A549 (cell line): ENCODE results near the gene KDM4B. TPM values are rescaled to one million over a fixed set of nuclear protein-coding genes. Genes with fewer than 3 reads are reported as not detected.

Source experiments
- ATAC-seq, 2 experiments: fragments of 200-7000 bp in 1 of 2; fragments of >200 bp in 1 of 2; cut with Nextera tagmentation in 1 of 2; cut with Tn5 transposase in 1 of 2; 3 replicates each; pipeline versions ENCODE4 v1.8.0 to v1.9.1; 2018 to 2020; ENCODE audit warnings: mild to moderate bottlenecking in 1 of 2, moderate library complexity in 1 of 2
- CTCF ChIA-PET: fragments of 300-600 bp; sonication (Branson Sonifier 250); formaldehyde crosslinking; extraction: SDS; loops from one replicate; lab custom pipeline; 2021; ENCODE audit warnings: antibody characterized with exemption, inconsistent platforms; lab: Yijun Ruan, JAX
- POLR2A ChIA-PET: fragments of 350-600 bp; formaldehyde crosslinking; extraction: SDS; loops from one replicate; lab custom pipeline; 2021; ENCODE audit warnings: antibody characterized with exemption, inconsistent platforms; lab: Yijun Ruan, JAX
- DNase-seq, 2 experiments: peaks; one replicate each; pipeline versions ENCODE4 v3.0.0 to v3.0.0-alpha.2; 2011 to 2016; ENCODE audit warnings: low read depth in 1 of 2, low spot score in 1 of 2
- FAIRE-seq: peaks from 2 replicates; lab custom pipeline; 2011; peaks lifted over from hg19 to GRCh38; lab: Jason Lieb, UNC
- H3K27ac ChIP-seq, 2 experiments: fragments of >200 bp; sonication (Bioruptor Twin); formaldehyde crosslinking; 3 replicates each; pipeline ENCODE4 v1.5.1; 2016 to 2017
- H3K4me1 ChIP-seq: fragments of >200 bp; sonication (Bioruptor Twin); formaldehyde crosslinking; 3 replicates; pipeline ENCODE4 v1.6.1; 2016
- H3K4me2 ChIP-seq: fragments of >200 bp; sonication (Bioruptor Twin); formaldehyde crosslinking; 3 replicates; pipeline ENCODE4 v1.6.1; 2016
- H3K4me3 ChIP-seq: fragments of >200 bp; sonication (Bioruptor Twin); formaldehyde crosslinking; 3 replicates; pipeline ENCODE4 v1.5.1; 2016
- H3K9me3 ChIP-seq: fragments of >200 bp; sonication (Bioruptor Twin); formaldehyde crosslinking; 3 replicates; pipeline ENCODE4 v1.6.1; 2016
- BHLHE40 ChIP-seq: IDR thresholded peaks from 2 replicates; pipeline ENCODE4 v1.6.1; 2012; ENCODE audit warnings: low read depth, low read length, inconsistent platforms
- CEBPB ChIP-seq, 2 experiments: fragments of >200 bp in 1 of 2; sonication (Bioruptor Twin) in 1 of 2; formaldehyde crosslinking in 1 of 2; IDR thresholded peaks; 2 replicates each; pipeline ENCODE4 v1.6.1; 2012 to 2016
- CHD4 ChIP-seq: fragments of 200-600 bp; sonication (generic); IDR thresholded peaks from 2 replicates; pipeline ENCODE4 v1.6.1; 2016; ENCODE audit warnings: antibody characterized with exemption, mild to moderate bottlenecking, borderline replicate concordance
- EHF ChIP-seq: fragments of 250-450 bp; sonication (Bioruptor Pico); IDR thresholded peaks from 2 replicates; pipeline ENCODE4 v1.5.0; 2020; ENCODE audit warnings: mild to moderate bottlenecking
- FOSB ChIP-seq: fragments of 250-450 bp; sonication (Bioruptor Pico); IDR thresholded peaks from 2 replicates; pipeline ENCODE4 v1.5.0; 2020; ENCODE audit warnings: mild to moderate bottlenecking, moderate library complexity
- FOSL2 ChIP-seq, 2 experiments: fragments of 450-650 bp in 1 of 2; fragments of >200 bp in 1 of 2; sonication (Bioruptor Twin) in 1 of 2; formaldehyde crosslinking; IDR thresholded peaks; 2 replicates each; pipeline versions ENCODE4 v1.5.0 to v1.6.1; 2016 to 2020; ENCODE audit warnings: mild to moderate bottlenecking in 1 of 2, moderate library complexity in 1 of 2
- FOXS1 ChIP-seq: fragments of 250-450 bp; sonication (Bioruptor Pico); IDR thresholded peaks from 2 replicates; pipeline ENCODE4 v1.5.0; 2020; ENCODE audit warnings: mild to moderate bottlenecking, moderate library complexity
- HDAC2 ChIP-seq: fragments of 200-600 bp; sonication (generic); IDR thresholded peaks from 2 replicates; pipeline ENCODE4 v1.6.1; 2016
- HOXB5 ChIP-seq: fragments of 250-450 bp; sonication (Bioruptor Pico); IDR thresholded peaks from 2 replicates; pipeline ENCODE4 v1.5.0; 2020; ENCODE audit warnings: mild to moderate bottlenecking, moderate library complexity
- JUN ChIP-seq, 2 experiments: fragments of >200 bp; sonication (Bioruptor Twin); formaldehyde crosslinking; IDR thresholded peaks; 2 replicates in 1 of 2; 3 replicates in 1 of 2; pipeline ENCODE4 v1.6.1; 2016 to 2017
- JUNB ChIP-seq: fragments of >200 bp; sonication (Bioruptor Twin); formaldehyde crosslinking; IDR thresholded peaks from 2 replicates; pipeline ENCODE4 v1.6.1; 2016
- KDM5A ChIP-seq: fragments of 200-600 bp; sonication (generic); IDR thresholded peaks from 2 replicates; pipeline ENCODE4 v1.6.1; 2016; ENCODE audit warnings: antibody characterized with exemption, mild to moderate bottlenecking
- MAZ ChIP-seq: fragments of 150-350 bp; IDR thresholded peaks from 2 replicates; pipeline ENCODE4 v1.6.1; 2014; ENCODE audit warnings: antibody characterized with exemption, low read depth, low read length, borderline replicate concordance
- SREBF2 ChIP-seq: fragments of 450-650 bp; IDR thresholded peaks from 2 replicates; pipeline ENCODE4 v1.6.1; 2014; ENCODE audit warnings: mild to moderate bottlenecking, moderate library complexity
- TP53 ChIP-seq: fragments of 250-450 bp; sonication (Bioruptor Pico); IDR thresholded peaks from 2 replicates; pipeline ENCODE4 v1.5.0; 2021; ENCODE audit warnings: mild to moderate bottlenecking, moderate library complexity
- ZFP36 ChIP-seq: fragments of 450-650 bp; IDR thresholded peaks from 2 replicates; pipeline ENCODE4 v1.6.1; 2014; ENCODE audit warnings: borderline replicate concordance; ENCODE audit not compliant: partially characterized antibody
- ZSCAN20 ChIP-seq: fragments of 250-450 bp; sonication (Bioruptor Pico); IDR thresholded peaks from 2 replicates; pipeline ENCODE4 v1.8.0; 2022; ENCODE audit warnings: mild to moderate bottlenecking, moderate library complexity
- WGBS: methylation state at CpG from one replicate; pipeline ENCODE4 v1.1.6; 2017; ENCODE audit errors: missing lambda C conversion rate; 5-methylcytosine and 5-hydroxymethylcytosine counted together
- polyA plus RNA-seq, 4 experiments: library from polyadenylated mRNA; depleted of rRNA in 3 of 4; stranded (reverse); fragments of >200 nt; fragmentation: RNase III in 1 of 4; extraction: RNeasy Plus Mini Kit Qiagen cat#74134 plus additional on column Dnase treatment in 1 of 4; gene quantifications; 2 replicates in 3 of 4; 3 replicates in 1 of 4; pipeline ENCODE4 v1.2.3, GENCODE V29; 2011 to 2017
- TF ChIP-seq, protein P1 (sequence below): IDR thresholded peaks from 2 replicates; pipeline ENCODE4 v1.6.1; 2012
- TF ChIP-seq, protein P2 (sequence below): fragments of >200 bp; sonication (Bioruptor Twin); formaldehyde crosslinking; IDR thresholded peaks from 3 replicates; pipeline ENCODE4 v1.6.1; 2016
- TF ChIP-seq, protein P3 (sequence below): IDR thresholded peaks from 2 replicates; pipeline ENCODE4 v1.6.1; 2012
- TF ChIP-seq, protein P4 (sequence below): fragments of 250-450 bp; sonication (Bioruptor Pico); IDR thresholded peaks from 2 replicates; pipeline ENCODE4 v1.5.0; 2021; ENCODE audit warnings: mild to moderate bottlenecking, moderate library complexity, borderline replicate concordance
- TF ChIP-seq, protein P5 (sequence below): fragments of >200 bp; sonication (Bioruptor Twin); formaldehyde crosslinking; IDR thresholded peaks from 2 replicates; pipeline ENCODE4 v1.6.1; 2016

Gene KDM4B
- polyA plus RNA-seq, 2 of the 4 experiments (the other 2 are of a cell fraction): 3.0 to 4.6 TPM

DNA sequence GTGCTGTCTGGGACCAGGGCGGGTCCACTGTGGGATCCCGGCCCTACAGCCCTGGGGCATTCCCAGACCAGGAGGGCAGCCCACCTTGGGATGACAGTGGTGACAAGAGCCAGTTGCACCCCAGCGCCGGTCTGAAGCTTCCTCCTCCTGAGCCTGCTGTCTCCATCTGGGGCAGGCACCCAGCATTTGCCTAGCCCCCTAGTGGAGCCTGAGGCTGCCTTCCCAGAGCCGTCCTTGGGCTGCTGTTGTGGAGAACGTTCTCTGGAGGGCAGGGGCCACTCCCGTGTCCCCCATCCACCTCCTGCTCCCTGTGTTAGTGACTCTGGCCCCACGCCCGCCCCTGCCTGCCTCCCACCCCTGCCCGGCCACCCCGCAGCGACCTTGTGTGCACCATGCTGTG, 148.5 kb downstream of the KDM4B start:
- FAIRE-seq (no peak), DNase-seq (no peak), ATAC-seq (no peak)
- H3K4me2 ChIP-seq: no peak overlapping the region
- 100% methylated on average over 1 of the region's 12 CpGs for WGBS
- H3K4me3 ChIP-seq: no peak overlapping the region
- H3K27ac ChIP-seq: no peak overlapping the region
- no peaks in the 10 kb centered on the region; the same call in 2 of the 3 replicates for H3K9me3 ChIP-seq
- no peaks in the 10 kb centered on the region for H3K4me1 ChIP-seq
- CTCF ChIA-PET: no interaction called here
- POLR2A ChIA-PET: no interaction called here
- TF ChIP-seq, protein P1, sequence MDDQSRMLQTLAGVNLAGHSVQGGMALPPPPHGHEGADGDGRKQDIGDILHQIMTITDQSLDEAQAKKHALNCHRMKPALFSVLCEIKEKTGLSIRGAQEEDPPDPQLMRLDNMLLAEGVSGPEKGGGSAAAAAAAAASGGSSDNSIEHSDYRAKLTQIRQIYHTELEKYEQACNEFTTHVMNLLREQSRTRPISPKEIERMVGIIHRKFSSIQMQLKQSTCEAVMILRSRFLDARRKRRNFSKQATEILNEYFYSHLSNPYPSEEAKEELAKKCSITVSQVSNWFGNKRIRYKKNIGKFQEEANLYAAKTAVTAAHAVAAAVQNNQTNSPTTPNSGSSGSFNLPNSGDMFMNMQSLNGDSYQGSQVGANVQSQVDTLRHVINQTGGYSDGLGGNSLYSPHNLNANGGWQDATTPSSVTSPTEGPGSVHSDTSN: no peak
- TF ChIP-seq ZSCAN20 (CRISPR knock-in tag): no peak
- TF ChIP-seq, protein P2, sequence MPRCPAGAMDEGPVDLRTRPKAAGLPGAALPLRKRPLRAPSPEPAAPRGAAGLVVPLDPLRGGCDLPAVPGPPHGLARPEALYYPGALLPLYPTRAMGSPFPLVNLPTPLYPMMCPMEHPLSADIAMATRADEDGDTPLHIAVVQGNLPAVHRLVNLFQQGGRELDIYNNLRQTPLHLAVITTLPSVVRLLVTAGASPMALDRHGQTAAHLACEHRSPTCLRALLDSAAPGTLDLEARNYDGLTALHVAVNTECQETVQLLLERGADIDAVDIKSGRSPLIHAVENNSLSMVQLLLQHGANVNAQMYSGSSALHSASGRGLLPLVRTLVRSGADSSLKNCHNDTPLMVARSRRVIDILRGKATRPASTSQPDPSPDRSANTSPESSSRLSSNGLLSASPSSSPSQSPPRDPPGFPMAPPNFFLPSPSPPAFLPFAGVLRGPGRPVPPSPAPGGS: no peak
- no peak for TF ChIP-seq ZFP36
- TF ChIP-seq BHLHE40: no peak
- TF ChIP-seq, all 56 proteins: peak for 0

DNA sequence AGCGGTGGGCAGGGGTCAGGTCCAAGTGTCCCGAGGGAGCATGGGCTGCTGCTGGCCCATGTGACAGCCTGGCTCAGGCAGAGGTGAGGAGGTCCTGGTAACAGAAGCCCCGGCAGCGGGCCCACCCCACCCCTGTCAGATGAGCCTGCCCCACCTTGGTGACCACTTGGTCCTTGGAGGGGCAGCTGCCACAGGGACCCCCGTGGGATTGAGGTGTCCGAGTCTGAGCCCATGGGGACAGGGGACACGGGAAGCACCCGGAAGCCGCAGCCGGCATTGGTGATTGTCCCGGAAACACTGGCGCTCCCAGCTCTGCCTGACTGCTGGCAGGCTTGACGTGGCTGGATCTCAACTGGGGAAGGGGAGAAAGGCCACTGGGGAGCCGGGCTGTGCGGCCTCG, 149.1 kb downstream of the KDM4B start:
- Histone ChIP-seq H3K4me3 (no peak overlapping the region), H3K27ac (no peak overlapping the region), H3K4me1 (no peaks in the 10 kb centered on the region)
- FAIRE-seq (no peak), DNase-seq (no peak)
- CTCF ChIA-PET: interaction anchor here (0.9 to 1.5 kb wide), 3 partner anchors 26 to 36 kb away, joined by 3 to 4 read pairs (median 3); no protein-coding TSS in a partner anchor
- 80% methylated on average over 1 of the region's 16 CpGs for WGBS
- TF ChIP-seq FOSB (CRISPR knock-in tag) (no peak), HDAC2 (no peak), ZSCAN20 (CRISPR knock-in tag) (no peak), EHF (CRISPR knock-in tag) (no peak), MAZ (no peak), FOSL2 (IDR thresholded peaks at IDR 0.05) (no peak), FOSL2 (CRISPR knock-in tag; IDR thresholded peaks at IDR 0.05) (no peak)
- TF ChIP-seq, protein P3, sequence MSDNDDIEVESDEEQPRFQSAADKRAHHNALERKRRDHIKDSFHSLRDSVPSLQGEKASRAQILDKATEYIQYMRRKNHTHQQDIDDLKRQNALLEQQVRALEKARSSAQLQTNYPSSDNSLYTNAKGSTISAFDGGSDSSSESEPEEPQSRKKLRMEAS: no peak
- TF ChIP-seq, protein P2: no peak
- TF ChIP-seq, protein P4, sequence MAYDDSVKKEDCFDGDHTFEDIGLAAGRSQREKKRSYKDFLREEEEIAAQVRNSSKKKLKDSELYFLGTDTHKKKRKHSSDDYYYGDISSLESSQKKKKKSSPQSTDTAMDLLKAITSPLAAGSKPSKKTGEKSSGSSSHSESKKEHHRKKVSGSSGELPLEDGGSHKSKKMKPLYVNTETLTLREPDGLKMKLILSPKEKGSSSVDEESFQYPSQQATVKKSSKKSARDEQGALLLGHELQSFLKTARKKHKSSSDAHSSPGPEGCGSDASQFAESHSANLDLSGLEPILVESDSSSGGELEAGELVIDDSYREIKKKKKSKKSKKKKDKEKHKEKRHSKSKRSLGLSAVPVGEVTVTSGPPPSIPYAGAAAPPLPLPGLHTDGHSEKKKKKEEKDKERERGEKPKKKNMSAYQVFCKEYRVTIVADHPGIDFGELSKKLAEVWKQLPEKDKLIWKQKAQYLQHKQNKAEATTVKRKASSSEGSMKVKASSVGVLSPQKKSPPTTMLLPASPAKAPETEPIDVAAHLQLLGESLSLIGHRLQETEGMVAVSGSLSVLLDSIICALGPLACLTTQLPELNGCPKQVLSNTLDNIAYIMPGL (CRISPR knock-in tag): no peak
- TF ChIP-seq, all 56 proteins: peak for 0
- H3K9me3 ChIP-seq: no peaks in the 10 kb centered on the region; the same call in 2 of the 3 replicates
- no peak for ATAC-seq
- POLR2A ChIA-PET: no interaction called here
- no peak overlapping the region for H3K4me2 ChIP-seq

DNA sequence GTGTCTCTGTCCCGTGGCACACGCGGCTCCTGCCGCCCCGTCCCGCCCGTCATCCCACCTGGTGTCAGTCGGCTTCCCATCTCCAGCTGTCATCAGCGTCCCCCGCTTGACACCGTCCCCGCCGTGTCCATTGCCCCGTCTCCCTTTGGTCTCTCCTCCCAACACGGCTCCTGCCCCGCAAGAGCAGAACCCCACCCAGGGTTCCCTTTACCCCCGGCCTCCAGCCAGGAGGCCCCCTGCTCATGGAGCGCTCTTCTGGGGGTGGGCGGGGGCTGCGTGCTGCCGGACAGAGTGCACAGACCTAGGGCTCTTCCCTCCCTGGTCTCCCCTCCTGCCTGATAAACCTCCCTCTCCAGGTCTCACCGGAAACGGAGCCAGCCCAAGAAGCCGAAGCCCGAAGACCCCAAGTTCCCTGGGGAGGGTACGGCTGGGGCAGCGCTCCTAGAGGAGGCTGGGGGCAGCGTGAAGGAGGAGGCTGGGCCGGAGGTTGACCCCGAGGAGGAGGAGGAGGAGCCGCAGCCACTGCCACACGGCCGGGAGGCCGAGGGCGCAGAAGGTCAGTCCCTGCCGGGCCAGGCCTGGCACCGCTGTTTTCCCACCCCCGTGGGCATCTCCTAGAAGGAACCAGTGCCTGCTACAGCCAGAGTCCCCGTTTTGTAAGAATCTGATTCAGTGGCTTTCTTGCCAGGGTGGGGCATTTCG, 150.5 kb downstream of the KDM4B start:
- Histone ChIP-seq H3K4me3 (no peak overlapping the region), H3K4me1 (no peaks in the 10 kb centered on the region), H3K4me2 (no peak overlapping the region), H3K27ac (no peak overlapping the region), H3K9me3 (no peaks in the 10 kb centered on the region; the same call in 2 of the 3 replicates)
- CTCF ChIA-PET: interaction anchor here (1.2 to 1.5 kb wide), 2 partner anchors 25 to 37 kb away, joined by 3 to 4 read pairs; no protein-coding TSS in a partner anchor
- POLR2A ChIA-PET: no interaction called here
- no peak for ATAC-seq
- FAIRE-seq: no peak
- DNase-seq: no peak
- 90% methylated on average over 31 of the region's 40 CpGs for WGBS
- TF ChIP-seq, protein P1: no peak
- TF ChIP-seq FOXS1 (CRISPR knock-in tag) (no peak), FOSB (CRISPR knock-in tag) (no peak), JUN (IDR thresholded peaks at IDR 0.05) (no peak), CEBPB (IDR thresholded peaks at IDR 0.05) (no peak), HOXB5 (CRISPR knock-in tag) (no peak), CHD4 (no peak), KDM5A (no peak), JUNB (no peak), SREBF2 (no peak), TP53 (CRISPR knock-in tag) (no peak), BHLHE40 (no peak)
- TF ChIP-seq, protein P5, sequence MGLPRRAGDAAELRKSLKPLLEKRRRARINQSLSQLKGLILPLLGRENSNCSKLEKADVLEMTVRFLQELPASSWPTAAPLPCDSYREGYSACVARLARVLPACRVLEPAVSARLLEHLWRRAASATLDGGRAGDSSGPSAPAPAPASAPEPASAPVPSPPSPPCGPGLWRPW: no peak
- TF ChIP-seq, protein P4 (CRISPR knock-in tag): no peak
